PC-9 (cell line): ENCODE data around the gene HILPDA. TPM values are rescaled to one million over a fixed set of nuclear protein-coding genes. Genes with fewer than 3 reads are reported as not detected.
"Not testable (repeated sequence)": the region's sequence is repeated elsewhere in the genome, so short reads cannot be mapped to it uniquely, and the experiment has no call there.

Experiments used
- BruUV-seq: library from RNA; stranded (reverse); fragments of 400-500 nt; replicated peaks from 2 replicates; lab custom pipeline; 2021; lab: Mats Ljungman, UMichigan
- CTCF ChIA-PET: fragments of 300-600 bp; sonication (Branson Sonifier 250); formaldehyde crosslinking; loops from one replicate; lab custom pipeline; 2022; ENCODE audit warnings: antibody characterized with exemption; lab: Charles Lee
- POLR2A ChIA-PET: fragments of 300-600 bp; sonication (Branson Sonifier 250); formaldehyde crosslinking; loops from one replicate; lab custom pipeline; 2022; ENCODE audit warnings: antibody characterized with exemption; ENCODE audit not compliant: unreplicated experiment; lab: Charles Lee
- DNase-seq, 2 experiments: peaks; one replicate each; pipeline versions ENCODE4 v3.0.0 to v3.0.0-alpha.2; 2015 to 2022; ENCODE audit warnings: mixed read lengths in 1 of 2
- H2AFZ ChIP-seq: fragments of 200-600 bp; sonication (generic); 2 replicates; pipeline ENCODE4 v1.8.1; 2017; ENCODE audit warnings: antibody characterized with exemption
- H3F3A ChIP-seq: fragments of 200-600 bp; sonication (generic); 2 replicates; pipeline ENCODE4 v1.8.1; 2017; ENCODE audit warnings: antibody characterized with exemption, mild to moderate bottlenecking, low read depth; ENCODE audit not compliant: insufficient read depth
- H3K27ac ChIP-seq: fragments of 200-600 bp; sonication (generic); 2 replicates; pipeline ENCODE4 v1.6.1; 2016; ENCODE audit warnings: mixed run types
- H3K27me3 ChIP-seq: fragments of 200-600 bp; sonication (generic); 2 replicates; pipeline ENCODE4 v1.6.1; 2016; ENCODE audit warnings: low read depth, mixed run types; ENCODE audit not compliant: insufficient read depth
- H3K36me3 ChIP-seq: fragments of 200-600 bp; sonication (generic); 2 replicates; pipeline ENCODE4 v1.6.1; 2016; ENCODE audit warnings: low read depth, mixed run types
- H3K4me1 ChIP-seq: fragments of 200-600 bp; sonication (generic); replicated peaks from 2 replicates; pipeline ENCODE4 v1.6.1; 2016; ENCODE audit warnings: mixed run types; ENCODE audit not compliant: insufficient read depth
- H3K4me2 ChIP-seq: fragments of 200-600 bp; sonication (generic); 2 replicates; pipeline ENCODE4 v1.6.1; 2017; ENCODE audit warnings: mixed run types
- H3K4me3 ChIP-seq: fragments of 200-600 bp; sonication (generic); 2 replicates; pipeline ENCODE4 v1.6.1; 2016; ENCODE audit warnings: mixed run types
- H3K79me2 ChIP-seq: fragments of 200-600 bp; sonication (generic); 2 replicates; pipeline ENCODE4 v1.6.1; 2017; ENCODE audit warnings: low read depth, mixed run types
- H3K9me2 ChIP-seq: fragments of 200-600 bp; sonication (generic); 2 replicates; pipeline ENCODE4 v1.8.1; 2017; ENCODE audit warnings: mild to moderate bottlenecking; ENCODE audit not compliant: insufficient read depth
- H3K9me3 ChIP-seq: fragments of 200-600 bp; sonication (generic); 2 replicates; pipeline ENCODE4 v1.8.1; 2016; ENCODE audit warnings: low read depth; ENCODE audit not compliant: insufficient read depth
- H4K20me1 ChIP-seq: fragments of 200-600 bp; sonication (generic); 2 replicates; pipeline ENCODE4 v1.8.1; 2017; ENCODE audit not compliant: insufficient read depth
- EZH2 ChIP-seq: fragments of 200-600 bp; sonication (generic); IDR thresholded peaks from 2 replicates; pipeline ENCODE4 v1.8.0; 2017; ENCODE audit warnings: antibody characterized with exemption, low read depth
- intact Hi-C: fragments of 100-400 bp; cut with micrococcal nuclease; formaldehyde crosslinking; loops from one replicate; pipeline ENCODE4 v1.10.0; 2022; ENCODE audit not compliant: unreplicated experiment
- total RNA-seq: library from RNA; stranded (reverse); gene quantifications from 2 replicates; pipeline ENCODE4 v1.2.3, GENCODE V29; 2021
- TF ChIP-seq, protein P1 (sequence below): fragments of 200-600 bp; sonication (generic); conservative IDR thresholded peaks from 2 replicates; pipeline ENCODE4 v1.6.1; 2017; ENCODE audit warnings: mixed run types, antibody characterized with exemption, mild to moderate bottlenecking, moderate library complexity

HILPDA gene
- total RNA-seq, 1 experiment from 2014 or later = 22.8 TPM

DNA sequence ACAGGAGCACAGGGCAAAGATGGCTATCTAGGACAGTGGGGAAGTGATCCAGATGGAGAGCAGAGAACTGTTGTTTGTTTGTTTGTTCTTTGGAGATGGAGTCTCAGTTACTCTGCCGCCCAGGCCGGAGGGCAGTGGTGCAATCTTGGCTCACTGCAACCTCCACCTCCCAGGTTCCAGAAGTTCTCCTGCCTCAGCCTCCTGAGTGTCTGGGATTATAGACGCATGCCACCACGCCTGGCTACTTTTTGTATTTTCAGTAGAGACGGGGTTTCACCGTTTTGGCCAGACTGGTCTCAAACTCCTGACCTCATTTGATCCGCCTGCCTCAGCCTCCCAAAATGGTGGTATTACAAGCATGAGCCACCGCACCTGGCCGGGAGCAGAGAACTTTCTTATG lies 41.7 kb downstream of the HILPDA start:
- ChIA-PET CTCF (interaction anchor here (0.7 kb wide), 1 partner anchor 27 kb away, joined by 3 read pairs; no protein-coding TSS in a partner anchor), POLR2A (interaction anchor here (0.7 kb wide), 1 partner anchor 43 kb away, joined by 4 read pairs; no protein-coding TSS in a partner anchor)
- no peaks in the 10 kb centered on the region for H3K9me2 ChIP-seq
- H3K27me3 ChIP-seq = no peaks in the 10 kb centered on the region
- DNase-seq = no peak
- BruUV-seq = no TSS peak
- intact Hi-C loops = no loop called here
- H3K36me3 ChIP-seq = peaks cover 6% of the 10 kb centered on the region; the same call in 1 of the 2 replicates
- no peak overlapping the region for H3K4me2 ChIP-seq
- H3K9me3 ChIP-seq = no peaks in the 10 kb centered on the region
- H3K27ac ChIP-seq = no peak overlapping the region
- no peak overlapping the region for H2AFZ ChIP-seq
- no peaks in the 10 kb centered on the region for H3F3A ChIP-seq
- H3K4me1 ChIP-seq = no peaks in the 10 kb centered on the region
- TF ChIP-seq EZH2 = no peak
- TF ChIP-seq, protein P1, sequence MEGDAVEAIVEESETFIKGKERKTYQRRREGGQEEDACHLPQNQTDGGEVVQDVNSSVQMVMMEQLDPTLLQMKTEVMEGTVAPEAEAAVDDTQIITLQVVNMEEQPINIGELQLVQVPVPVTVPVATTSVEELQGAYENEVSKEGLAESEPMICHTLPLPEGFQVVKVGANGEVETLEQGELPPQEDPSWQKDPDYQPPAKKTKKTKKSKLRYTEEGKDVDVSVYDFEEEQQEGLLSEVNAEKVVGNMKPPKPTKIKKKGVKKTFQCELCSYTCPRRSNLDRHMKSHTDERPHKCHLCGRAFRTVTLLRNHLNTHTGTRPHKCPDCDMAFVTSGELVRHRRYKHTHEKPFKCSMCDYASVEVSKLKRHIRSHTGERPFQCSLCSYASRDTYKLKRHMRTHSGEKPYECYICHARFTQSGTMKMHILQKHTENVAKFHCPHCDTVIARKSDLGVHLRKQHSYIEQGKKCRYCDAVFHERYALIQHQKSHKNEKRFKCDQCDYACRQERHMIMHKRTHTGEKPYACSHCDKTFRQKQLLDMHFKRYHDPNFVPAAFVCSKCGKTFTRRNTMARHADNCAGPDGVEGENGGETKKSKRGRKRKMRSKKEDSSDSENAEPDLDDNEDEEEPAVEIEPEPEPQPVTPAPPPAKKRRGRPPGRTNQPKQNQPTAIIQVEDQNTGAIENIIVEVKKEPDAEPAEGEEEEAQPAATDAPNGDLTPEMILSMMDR = no peak
- H3K79me2 ChIP-seq = no peaks in the 10 kb centered on the region
- no peaks in the 10 kb centered on the region for H4K20me1 ChIP-seq
- no peak overlapping the region for H3K4me3 ChIP-seq

DNA sequence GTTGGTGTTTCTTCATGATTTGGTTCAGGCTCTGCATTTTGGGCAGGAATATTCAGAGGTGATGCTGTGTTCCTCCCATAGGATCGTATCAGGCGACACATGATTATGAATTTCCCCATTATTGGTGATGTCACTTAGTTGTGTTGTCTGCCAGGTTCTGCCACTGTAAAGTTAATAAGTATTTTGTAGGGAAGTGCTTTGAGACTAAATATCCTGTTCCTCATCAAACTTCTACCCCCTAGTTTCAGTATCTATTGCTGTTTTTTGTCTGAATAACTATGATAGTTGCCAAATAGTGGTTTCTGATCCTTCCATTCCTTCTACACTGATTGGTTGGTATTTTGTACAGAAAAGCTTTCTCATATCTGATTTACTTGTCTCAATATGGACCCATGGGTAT lies 49.7 kb downstream of the HILPDA start:
- H4K20me1 ChIP-seq, H3K79me2 ChIP-seq, CTCF ChIA-PET, H3K4me3 ChIP-seq, POLR2A ChIA-PET, H2AFZ ChIP-seq, DNase-seq, BruUV-seq, H3K9me3 ChIP-seq, H3K9me2 ChIP-seq, intact Hi-C loops, H3K4me1 ChIP-seq, H3K36me3 ChIP-seq, H3F3A ChIP-seq, H3K27me3 ChIP-seq, H3K27ac ChIP-seq, H3K4me2 ChIP-seq: not testable (repeated sequence)

DNA sequence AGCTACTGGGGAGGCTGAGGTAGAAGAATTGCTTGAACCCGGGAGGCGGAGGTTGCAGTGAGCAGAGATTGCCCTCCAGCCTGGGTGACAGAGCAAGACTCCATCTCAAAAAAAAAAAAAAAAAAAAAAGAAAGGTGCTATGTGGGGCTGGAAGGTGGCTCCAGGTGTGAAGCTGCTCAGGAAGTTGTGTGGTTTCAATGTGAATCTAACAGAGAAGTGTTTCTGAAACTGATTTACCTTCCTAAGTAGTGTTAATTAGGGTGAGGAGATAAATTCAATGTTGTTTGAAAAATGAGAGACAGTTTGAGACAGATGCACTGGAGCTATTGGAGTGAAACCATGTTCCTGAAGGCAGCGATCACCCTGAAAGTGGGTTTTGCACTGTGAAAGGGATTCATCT lies 51.1 kb downstream of the HILPDA start:
- DNase-seq, H3K4me2 ChIP-seq, H3K4me3 ChIP-seq, BruUV-seq, POLR2A ChIA-PET, H3K27ac ChIP-seq, H3K9me2 ChIP-seq, H3K4me1 ChIP-seq, H3K9me3 ChIP-seq, CTCF ChIA-PET, H2AFZ ChIP-seq, H3K36me3 ChIP-seq, intact Hi-C loops, H3K79me2 ChIP-seq, H3F3A ChIP-seq, H3K27me3 ChIP-seq, H4K20me1 ChIP-seq: not testable (repeated sequence)

DNA sequence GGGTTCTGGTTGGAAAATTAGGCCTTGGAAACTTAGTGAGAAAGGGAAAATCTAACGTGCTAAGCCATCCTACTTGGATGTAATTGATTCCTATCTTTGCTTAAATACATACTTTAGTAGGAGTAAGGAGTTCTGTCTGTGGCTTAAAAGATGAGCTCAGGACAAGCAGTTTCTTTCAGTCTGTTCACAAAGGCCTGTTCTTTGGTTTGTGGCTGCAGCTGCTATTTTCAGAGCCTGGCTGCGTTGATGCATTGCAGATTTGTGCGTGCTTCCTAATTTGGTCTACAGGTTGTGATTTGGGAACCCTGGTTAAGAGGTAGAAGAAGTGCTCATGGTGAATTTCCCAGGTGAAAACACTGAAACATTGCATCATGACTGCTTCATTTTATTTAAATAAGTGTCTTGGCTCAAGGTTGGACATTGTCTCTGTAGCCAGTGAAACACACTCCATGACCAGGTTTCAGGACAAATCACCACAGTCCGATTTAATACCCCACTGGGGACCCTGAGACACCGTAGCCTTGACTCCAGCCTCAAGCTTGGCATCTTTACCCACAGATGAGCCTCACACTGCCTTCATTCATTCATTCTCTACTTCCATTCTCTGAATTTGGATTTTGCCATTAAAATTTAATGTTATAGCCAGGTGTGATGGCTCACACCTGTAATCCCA lies 51.8 kb downstream of the HILPDA start:
- H3K27ac ChIP-seq, H3K4me3 ChIP-seq, intact Hi-C loops, H3K4me1 ChIP-seq, H3K27me3 ChIP-seq, DNase-seq, H2AFZ ChIP-seq, POLR2A ChIA-PET, H3K79me2 ChIP-seq, H3K36me3 ChIP-seq, H3K9me3 ChIP-seq, BruUV-seq, H4K20me1 ChIP-seq, H3F3A ChIP-seq, H3K9me2 ChIP-seq, H3K4me2 ChIP-seq, CTCF ChIA-PET: not testable (repeated sequence)

Other genes with a start within 250 kb of the HILPDA start
- gene LEP, start 214.6 kb upstream of the HILPDA start, total RNA-seq = not detected in 2 replicates
- gene RBM28, start 112.0 kb upstream of the HILPDA start, total RNA-seq = 59.6 and 61.1 TPM in 2 replicates
- gene PRRT4, start 94.2 kb upstream of the HILPDA start, total RNA-seq = 0.26 and 0.70 TPM in 2 replicates
- 119 and 123 TPM in 2 replicates for gene IMPDH1, start 45.9 kb upstream of the HILPDA start, total RNA-seq
- 39.2 and 41.9 TPM in 2 replicates for gene METTL2B, start 20.9 kb downstream of the HILPDA start, total RNA-seq
- 0.57 and 0.78 TPM in 2 replicates for gene GARIN1A, start 216.4 kb downstream of the HILPDA start, total RNA-seq